GM12875 (cell line): ENCODE data around the gene GSE1.

Experiments used
- H3K4me3 ChIP-seq: one replicate; pipeline ENCODE4 v1.5.1; 2011; ENCODE audit warnings: low read depth, low read length, control low read depth
- CTCF ChIP-seq: IDR thresholded peaks from 2 replicates; pipeline ENCODE4 v1.5.1; 2011; ENCODE audit warnings: low read depth, mild to moderate bottlenecking, control low read depth, inconsistent platforms, low read length, moderate library complexity, borderline replicate concordance; ENCODE audit not compliant: insufficient read depth

Gene GSE1

GRCh38 chr16:85632709-85633437, 19.8 kb downstream of the GSE1 start:
- H3K4me3 ChIP-seq, result no peak overlapping the region
- no peak for TF ChIP-seq CTCF

GRCh38 chr16:85633438-85633743, 20.3 kb downstream of the GSE1 start:
- TF ChIP-seq CTCF, result no peak
- no peak overlapping the region for H3K4me3 ChIP-seq

- TF ChIP-seq CTCF, result no peak
These were observed 20.8 kb downstream of the GSE1 start for GRCh38 chr16:85633888-85634287.

GRCh38 chr16:85634747-85635544, 21.8 kb downstream of the GSE1 start:
- TF ChIP-seq CTCF, result 0 out of 2 replicates have a peak, but pooled peaks have one; percentile 3
- H3K4me3 ChIP-seq, result no peak overlapping the region

More at GRCh38 chr16:85633888-85634287, 20.8 kb downstream of the GSE1 start:
- H3K4me3 ChIP-seq, result no peak overlapping the region

- TF ChIP-seq CTCF, result no peak
These were observed 22.5 kb downstream of the GSE1 start for GRCh38 chr16:85635545-85636140.

GRCh38 chr16:85636234-85636812, 23.2 kb downstream of the GSE1 start:
- H3K4me3 ChIP-seq, result no peak overlapping the region
- TF ChIP-seq CTCF, result no peak

More at GRCh38 chr16:85635545-85636140, 22.5 kb downstream of the GSE1 start:
- H3K4me3 ChIP-seq, result no peak overlapping the region
